Fibroblast of the aortic adventitia (primary cell): ENCODE measurements around the gene RPP25L. TPM values are rescaled to one million over a fixed set of nuclear protein-coding genes. Genes with fewer than 3 reads are reported as not detected.

Experiments
- DNase-seq: peaks from one replicate; pipeline ENCODE4 v3.0.0-alpha.2; 2010; ENCODE audit warnings: low read depth
- H3K4me3 ChIP-seq: 2 replicates; pipeline ENCODE4 v1.5.1; 2011; ENCODE audit warnings: low read depth, mild to moderate bottlenecking, control low read depth, low read length, moderate library complexity
- CTCF ChIP-seq: IDR thresholded peaks from 2 replicates; pipeline ENCODE4 v1.5.1; 2011; ENCODE audit warnings: mild to moderate bottlenecking, low read length, control low read depth, inconsistent platforms; ENCODE audit not compliant: insufficient read depth
- total RNA-seq: library from RNA; depleted of rRNA; stranded (reverse); fragments of >200 nt; gene quantifications from 2 replicates; pipeline ENCODE4 v1.2.3, GENCODE V29; 2012; ENCODE audit warnings: low replicate concordance

RPP25L gene
- total RNA-seq, 1 donor, result 9.6 TPM

GRCh38 chr9:34576597-34577399, 35.1 kb downstream of the RPP25L start:
- no peak for DNase-seq
- no peak for TF ChIP-seq CTCF
- H3K4me3 ChIP-seq, result no peak overlapping the region

GRCh38 chr9:34575862-34576596, 35.9 kb downstream of the RPP25L start:
- TF ChIP-seq CTCF, result no peak
- no peak for DNase-seq
- no peak overlapping the region for H3K4me3 ChIP-seq

DNA sequence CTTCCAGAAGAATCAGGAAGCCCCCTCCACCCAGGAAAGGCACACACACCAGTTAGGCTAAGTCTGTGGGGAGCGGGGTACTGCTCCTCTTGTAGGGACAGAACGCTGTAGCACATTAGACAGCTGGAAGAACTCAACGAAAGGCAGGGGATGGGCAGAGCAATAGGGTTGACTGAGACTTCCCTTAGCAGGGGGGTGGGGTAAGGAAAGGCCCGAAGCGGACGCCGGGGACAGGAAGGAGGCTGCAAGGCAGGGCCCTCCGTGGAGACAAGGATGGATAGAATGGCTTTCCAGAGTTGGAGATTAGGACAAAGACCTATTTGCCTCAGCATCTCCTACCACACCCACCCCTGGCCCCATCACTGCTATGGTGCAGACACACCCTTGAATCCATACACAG, 36.7 kb downstream of the RPP25L start:
- no peak for DNase-seq
- H3K4me3 ChIP-seq, result no peak overlapping the region
- no peak for TF ChIP-seq CTCF

DNA sequence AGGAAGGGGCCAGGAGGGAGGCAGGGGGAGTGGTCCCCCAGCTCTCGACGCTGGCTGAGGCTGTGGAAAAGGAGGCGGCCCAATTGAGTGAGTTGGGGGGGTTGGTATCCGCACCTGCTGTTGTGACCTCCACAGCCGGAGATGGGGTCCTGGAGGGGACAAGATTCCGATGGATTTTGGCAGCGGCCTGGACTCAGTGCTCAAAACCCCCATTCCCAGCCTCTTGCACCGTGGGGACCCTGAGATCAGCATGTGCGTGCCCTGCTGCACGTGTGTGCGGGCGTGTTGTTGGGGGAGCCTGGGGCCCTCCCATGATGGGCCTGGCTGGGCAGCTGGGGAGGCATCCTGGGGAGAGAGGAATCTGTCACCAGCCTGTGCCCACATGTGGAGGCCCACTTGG, 37.3 kb downstream of the RPP25L start:
- DNase-seq, result no peak
- H3K4me3 ChIP-seq, result no peak overlapping the region
- no peak for TF ChIP-seq CTCF

- H3K4me3 ChIP-seq, result no peak overlapping the region
- no peak for TF ChIP-seq CTCF
- DNase-seq, result no peak
Observed at GRCh38 chr9:34573599-34574325, 38.1 kb downstream of the RPP25L start.

DNA sequence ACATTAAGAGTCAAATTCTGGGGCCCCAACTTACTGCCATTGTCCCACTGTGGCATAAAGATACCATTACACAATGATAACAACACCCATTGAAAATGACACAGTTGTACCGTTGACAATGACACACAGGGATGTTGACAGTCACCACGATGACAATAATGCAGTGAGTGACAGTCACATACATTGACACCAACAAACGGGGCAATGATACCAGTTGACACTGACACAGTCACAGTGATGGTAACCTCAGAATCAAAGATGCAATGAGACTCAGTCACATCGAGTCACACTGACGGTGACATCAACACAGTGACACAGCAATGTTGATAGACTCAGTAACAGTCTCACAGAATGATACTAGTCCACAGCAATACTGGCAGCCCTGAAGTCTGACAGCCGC, 39.3 kb downstream of the RPP25L start:
- TF ChIP-seq CTCF, result no peak
- no peak overlapping the region for H3K4me3 ChIP-seq
- no peak for DNase-seq
